ENCODE results near the gene UBE2E2.
A peak's percentile ranks its signal among the peaks of the same experiment; 100 is the strongest.
"Not testable (repeated sequence)": the region's sequence is repeated elsewhere in the genome, so short reads cannot be mapped to it uniquely, and the experiment has no call there.

UBE2E2 gene

DNA sequence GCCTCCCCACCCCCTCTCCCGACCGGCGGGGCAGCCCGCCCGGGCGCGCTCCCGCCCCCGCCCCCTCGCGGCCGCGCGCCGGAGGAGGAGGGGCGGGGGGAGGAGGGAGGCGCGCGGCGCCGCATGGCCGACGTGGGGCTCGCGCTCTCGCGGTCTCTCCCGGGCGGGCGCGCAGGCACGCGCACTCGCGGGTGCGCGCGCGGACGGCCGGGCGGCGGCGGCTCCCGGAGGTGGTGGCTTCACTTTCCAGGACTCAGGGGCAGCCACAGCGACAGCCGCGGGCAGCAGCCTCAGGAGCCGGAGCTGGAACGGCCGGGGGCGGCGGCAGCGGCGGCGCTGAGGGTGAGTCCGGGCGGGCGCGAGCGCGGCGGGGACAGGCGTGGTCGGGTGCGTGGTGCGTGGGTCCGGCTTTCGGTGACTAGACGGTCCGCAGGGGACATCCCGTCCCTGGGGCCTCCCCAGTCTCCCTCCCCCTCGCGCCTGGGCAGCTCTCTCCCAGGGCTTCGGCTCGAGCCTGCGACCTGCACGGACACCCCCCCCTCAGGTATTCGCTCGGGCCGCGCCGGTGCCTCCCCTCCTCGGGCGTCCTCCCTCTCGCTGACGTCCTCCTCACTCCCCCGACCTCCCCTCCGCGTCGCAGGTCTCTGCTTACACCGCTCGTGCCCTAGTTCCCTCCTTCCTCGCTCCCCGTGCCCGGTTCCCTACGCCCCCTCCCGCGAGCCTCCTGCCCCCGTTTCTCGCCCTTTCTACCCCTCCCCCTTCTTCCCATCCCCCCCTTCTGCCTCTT, at the start of gene UBE2E2:
Gene UBE2E2, plus strand, starts transcription at position 407 of the 787 bp plus-strand sequence.
- DNase-seq (ENCODE audit: low read depth), result peak; percentile 72

DNA sequence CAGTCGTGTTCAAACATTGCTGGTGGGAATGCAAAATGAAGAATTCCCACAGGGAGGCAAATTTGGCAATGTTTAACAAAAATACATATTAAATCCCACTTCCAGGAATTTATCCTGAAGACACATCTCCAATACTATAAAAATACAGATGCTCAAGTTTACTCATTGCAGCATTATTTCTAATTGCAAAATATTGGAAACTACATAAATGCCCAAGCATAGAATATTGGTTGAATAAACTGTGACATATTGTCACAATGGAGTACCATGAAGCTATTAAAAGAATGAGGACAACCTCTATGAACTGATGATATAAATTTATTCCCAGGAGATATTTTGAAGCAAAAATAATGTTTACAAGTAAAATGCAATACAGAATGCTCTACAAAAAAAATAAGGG, 49.7 kb upstream of the UBE2E2 start:
- DNase-seq (ENCODE audit: low read depth), result no peak

DNA sequence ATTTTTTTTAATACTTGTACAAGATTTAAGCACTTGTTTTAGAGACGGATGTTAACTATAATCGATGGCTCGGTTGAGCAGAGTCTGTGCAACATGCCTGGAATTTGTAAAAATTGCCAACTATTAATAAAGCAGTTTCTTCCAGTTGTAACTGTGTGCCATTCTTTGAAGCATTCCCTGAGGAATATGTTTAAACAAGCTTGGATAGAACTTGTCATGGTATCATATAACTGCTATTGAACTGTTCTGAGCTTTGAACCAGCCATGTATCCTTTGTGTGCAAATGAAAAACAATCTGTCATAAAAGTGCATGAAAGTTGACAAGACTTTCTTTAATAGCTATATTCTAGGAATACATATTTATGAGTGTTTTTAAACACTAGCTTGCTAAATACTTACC, 45.8 kb upstream of the UBE2E2 start:
- DNase-seq (ENCODE audit: low read depth), result no peak

DNA sequence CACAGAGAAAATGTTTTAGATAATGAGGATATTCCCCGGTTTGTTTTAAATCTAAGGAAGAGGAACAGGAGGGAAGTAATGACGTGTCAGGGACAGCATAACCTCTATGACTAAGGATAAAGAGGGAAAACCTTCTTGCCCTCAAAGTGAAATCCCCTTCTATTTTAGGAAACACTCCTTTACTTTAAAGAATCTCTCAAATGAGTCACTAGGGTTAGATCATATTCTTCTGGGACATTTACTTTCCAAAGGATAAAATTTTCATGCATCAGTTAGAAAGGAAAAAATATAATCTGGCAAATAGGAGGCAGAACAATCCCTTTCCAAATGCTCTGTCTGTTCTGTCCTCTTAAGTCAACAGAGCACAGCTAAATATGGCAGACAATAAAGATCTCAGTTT, 43.2 kb upstream of the UBE2E2 start:
- DNase-seq (ENCODE audit: low read depth), result peak; percentile 81

DNA sequence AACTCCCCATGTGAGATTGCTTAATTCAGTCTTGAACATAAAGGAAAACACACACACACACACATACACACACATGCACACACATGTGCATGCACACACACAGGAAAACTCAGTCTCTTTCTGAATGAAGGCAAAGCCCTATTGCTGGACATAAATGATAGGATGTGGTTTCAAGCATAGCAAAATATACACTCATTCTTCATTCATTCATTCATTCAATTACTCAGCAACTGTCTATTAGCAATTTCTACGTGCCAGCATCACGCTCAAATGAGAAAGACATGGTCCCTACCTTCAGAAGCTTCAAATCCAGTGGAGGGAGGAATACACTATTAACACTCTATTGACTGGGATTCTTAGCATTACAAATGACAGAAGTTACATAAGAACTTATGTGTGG, 41.8 kb upstream of the UBE2E2 start:
- DNase-seq (ENCODE audit: low read depth), result no peak

DNA sequence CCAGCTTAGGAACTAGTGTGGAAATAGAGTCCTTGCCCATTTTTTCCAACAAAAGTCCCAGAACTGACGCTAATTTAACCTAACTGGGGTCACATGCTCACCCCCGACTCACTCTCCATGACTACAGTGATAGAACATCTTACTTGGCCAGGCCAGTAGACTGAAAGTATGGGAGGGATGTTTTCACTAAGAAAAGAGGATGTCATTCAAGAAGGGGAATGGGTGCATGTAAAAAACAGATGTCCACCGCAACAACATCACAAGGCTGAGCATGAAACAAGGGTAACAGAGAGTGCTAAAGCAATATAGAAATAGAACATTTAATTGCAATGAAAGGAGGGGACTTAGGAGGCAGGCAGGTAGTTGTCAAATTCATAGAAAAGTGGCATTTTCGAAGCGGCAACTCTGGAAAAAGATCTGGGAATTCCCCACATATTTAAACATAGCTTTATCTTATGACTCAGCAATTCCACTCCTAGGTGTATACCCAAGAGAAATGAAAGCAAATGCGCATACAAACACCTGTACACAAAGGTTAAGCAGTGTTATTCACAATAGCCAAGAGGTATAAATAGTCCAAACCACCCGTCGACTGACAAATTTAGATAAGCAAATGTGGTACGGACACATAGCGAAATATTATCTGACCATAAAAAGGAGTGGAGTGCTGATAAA, 41.1 kb upstream of the UBE2E2 start:
- DNase-seq (ENCODE audit: low read depth), result no peak

DNA sequence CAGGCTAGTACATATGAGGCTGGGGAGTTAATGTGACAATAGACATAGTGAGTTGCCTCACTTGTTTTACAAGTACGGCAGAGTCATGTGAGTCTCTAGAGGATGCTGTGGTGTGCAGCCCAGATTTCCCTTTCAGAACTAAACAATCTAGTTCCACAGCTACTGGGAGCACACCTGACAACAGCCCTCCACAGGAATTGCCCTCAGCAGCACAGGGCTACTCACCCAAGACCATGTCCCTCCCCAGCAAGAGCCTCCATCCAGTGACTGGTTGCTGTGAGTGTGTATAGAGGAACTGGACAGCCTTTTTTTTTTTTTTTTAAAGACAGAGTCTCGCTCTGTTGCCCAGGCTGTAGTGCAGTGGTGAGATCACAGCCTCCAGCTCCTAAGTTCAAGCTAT, 40.2 kb upstream of the UBE2E2 start:
- no peak for DNase-seq (ENCODE audit: low read depth)

DNA sequence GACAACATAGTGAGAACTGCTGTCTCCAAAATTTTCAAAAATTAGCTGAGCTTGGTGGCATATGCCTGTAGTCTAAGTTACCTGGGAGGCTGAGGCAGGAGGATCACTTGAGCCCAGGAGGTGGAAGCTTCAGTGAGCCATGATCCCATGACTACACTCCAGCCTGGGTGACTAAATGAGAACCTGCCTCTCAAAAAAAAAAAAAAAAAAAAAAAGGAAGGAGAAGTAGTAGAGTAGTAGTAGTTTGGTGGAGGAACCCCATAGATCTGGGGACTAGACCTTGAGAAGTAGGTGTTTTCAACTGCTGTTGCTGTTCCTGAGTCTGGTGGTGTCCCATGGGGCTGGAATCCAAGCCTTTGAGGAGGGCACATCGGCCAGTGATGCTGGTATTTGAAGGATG, 38.4 kb upstream of the UBE2E2 start:
- DNase-seq (ENCODE audit: low read depth), result no peak

DNA sequence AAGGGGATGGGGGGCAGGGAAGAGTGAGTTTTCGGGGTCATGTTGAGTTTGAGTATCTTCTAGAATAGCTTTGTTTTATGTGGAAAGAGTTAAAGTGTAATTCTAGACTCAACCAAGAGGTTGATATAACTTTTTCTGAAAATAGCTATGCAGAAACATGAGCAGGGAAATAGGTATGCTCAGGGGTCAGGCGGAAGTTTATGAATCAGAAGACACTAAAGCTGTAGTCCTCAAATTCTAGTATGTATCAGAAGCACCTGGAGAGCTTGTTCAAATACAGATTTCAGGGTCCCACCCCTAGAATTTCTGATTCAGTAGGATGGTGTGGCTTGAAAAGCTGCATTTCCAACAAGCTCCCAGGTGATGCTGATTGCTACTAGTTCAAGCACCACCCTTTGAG, 37.6 kb upstream of the UBE2E2 start:
- DNase-seq (ENCODE audit: low read depth), result no peak

DNA sequence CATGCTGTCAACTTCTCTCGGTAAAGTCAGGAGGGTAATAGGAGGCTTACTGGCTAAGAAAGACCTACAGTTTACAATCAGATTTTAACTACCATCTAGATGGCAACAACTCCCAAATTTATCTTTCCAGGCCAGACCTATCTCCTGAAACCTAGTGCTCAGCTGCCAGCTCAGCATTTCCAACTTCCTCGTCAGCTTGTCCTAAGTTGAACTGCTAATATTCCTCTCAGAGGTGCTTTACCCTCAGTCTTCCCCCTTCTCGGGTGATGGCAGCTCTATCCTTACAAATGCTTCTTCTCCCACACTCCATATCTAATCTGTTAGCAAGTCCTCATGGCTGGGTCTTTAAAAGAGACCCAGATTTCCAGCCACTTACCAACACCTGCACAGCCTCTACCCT, 36.9 kb upstream of the UBE2E2 start:
- no peak for DNase-seq (ENCODE audit: low read depth)

DNA sequence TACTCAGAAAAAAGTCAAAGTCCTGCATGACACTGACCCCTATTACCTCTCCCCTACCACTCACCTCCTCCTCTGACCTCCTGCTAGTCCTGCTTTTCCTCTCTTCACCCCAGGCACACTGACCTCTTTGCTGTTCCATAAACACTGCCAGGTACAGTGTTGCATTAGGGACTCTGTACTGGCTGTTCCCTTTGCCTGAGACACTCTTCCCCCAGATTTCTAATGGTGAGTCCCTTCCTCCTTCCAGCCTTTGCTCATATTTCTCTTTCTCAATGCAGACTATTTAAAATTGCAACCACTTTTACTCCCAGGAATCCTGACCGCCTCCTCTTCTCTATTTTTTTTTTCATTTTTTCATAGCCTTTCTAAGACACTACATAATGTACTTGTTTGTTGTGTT, 36.3 kb upstream of the UBE2E2 start:
- DNase-seq (ENCODE audit: low read depth), result no peak

DNA sequence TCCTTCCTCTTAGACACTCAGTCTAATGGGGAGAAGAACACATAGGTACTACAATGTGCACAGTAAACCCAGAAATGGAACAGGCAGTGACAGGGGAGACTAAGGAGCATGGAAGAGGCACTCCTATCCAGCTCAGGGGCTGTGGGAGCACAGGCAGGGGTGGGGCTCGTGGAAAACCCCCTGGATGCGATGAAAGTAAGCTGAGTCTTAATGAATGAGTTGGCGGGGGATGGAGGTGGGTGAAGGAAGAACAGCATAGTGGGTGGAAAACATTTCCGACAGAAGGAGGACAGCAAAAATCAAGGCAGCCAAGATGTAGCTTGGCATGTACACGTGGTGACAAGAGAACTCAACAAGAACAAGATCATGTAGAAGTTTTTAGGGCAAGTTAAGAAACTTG, 33.6 kb upstream of the UBE2E2 start:
- DNase-seq (ENCODE audit: low read depth), result no peak

DNA sequence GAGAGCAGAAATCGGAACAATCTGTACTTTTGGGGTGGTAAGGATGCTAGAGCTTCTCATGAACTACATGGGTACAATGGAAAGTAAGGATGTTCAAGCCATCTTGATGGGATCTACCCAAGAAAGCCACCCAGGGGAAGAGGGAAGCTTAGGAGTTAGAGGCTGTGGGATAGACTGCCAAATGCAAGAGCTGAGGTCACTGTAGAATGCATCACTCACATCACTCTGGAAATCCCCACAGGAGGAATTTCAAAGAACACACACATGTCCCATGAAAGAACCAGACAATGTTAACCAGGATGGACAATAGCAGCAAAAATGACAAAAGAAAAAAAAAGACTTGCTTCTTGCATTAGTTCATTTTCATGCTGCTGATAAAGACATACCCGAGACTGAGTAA, 32.8 kb upstream of the UBE2E2 start:
- DNase-seq (ENCODE audit: low read depth), result no peak

DNA sequence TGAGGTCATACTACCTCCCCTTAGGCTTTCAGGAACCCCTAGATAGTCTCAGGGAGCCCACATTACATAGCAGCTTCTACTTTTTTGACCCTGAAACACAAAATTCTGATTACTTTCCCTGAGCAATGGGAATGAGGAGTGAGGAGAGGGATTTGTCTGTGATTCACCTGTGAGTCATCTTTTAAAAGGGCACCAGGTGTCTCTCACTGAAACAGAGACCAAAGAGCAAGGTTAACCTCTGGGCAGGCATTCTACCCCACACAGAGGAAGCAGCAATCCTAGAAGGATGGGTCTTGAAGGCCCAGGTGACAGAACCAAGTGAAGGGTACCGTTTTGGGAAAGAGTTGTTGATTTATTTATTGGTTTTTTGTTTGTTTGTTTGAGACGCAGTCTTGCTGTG, 31.1 kb upstream of the UBE2E2 start:
- no peak for DNase-seq (ENCODE audit: low read depth)

DNA sequence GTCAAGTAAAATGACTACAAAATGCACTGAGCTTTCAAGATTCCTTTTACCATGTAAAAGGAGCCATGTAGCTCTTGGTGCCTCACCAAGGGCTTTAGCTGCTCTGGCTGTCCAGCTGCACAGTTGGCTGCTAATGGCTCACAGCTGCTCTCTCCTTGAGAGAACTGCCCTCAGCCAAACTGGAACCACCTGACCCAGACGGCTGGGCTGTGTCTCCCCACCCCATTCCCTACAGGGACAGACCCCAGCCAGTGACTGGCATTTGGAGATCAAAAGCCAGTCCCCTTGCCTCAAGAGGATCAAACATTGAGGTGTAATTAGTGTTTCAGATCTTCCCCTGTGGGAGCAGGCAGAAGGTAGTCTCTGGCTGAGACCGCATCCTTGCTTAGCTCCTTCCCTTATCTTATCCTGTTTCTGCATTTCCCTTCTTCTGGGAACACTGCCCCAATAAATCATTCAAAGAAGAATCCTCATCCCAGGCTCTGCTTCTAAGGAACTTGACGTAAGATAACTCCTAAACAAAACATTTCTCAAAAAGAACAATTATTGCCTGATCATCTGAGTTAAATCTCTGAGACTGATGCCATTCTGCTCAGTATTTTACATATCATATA, 28.6 kb upstream of the UBE2E2 start:
- DNase-seq (ENCODE audit: low read depth), result no peak

DNA sequence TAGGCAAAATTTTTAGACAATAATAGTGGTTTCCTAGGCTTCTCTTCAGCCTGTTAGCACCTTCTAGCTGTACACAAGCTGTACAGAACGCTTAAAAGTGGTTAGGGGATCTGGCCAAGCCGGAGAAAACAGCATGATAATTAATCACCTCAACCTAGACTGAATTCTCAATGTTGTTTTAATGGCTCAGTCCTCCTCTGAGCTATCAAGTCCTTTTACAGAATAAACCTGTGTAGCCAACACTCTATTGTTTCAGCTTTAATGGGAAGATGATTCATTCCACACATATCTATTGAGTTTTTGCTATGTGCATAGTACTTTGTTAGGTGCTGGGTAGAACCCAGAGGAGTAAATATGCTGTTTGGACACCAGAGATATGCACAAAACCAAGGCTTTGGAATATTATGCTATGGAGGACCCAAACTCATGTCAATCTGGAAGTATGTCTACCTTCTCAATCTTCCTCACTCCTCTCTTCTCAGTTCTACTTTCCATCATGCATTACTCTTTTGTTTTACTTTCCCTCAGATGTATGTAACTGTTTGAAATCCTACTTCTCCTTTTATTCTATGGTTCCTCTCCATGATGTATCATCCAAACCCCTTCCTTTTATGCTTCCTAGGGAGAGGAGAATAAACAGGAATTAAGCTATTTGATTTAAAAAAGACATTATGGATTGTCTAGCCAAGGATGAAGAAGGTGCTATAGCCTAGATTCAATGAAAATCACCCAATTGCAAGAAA, 27.6 kb upstream of the UBE2E2 start:
- no peak for DNase-seq (ENCODE audit: low read depth)

DNA sequence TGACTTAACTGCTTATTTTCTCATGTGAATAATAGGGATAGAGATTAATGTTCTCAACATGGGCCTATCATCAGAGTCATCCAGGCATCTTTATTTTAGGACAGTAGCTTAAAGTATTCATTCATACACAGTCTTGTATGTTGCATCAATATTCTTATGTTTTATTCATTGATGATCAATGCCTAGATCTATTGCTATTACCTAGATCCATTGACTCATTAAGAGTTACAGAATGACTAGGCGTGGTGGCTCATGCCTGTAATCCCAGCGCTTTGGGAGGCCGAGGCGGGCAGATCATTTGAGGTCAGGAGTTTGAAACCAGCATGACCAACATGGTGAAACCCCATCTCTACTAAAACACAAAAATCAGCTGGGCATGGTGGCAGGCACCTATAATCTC, 26.3 kb upstream of the UBE2E2 start:
- not testable (repeated sequence) for DNase-seq (ENCODE audit: low read depth)

DNA sequence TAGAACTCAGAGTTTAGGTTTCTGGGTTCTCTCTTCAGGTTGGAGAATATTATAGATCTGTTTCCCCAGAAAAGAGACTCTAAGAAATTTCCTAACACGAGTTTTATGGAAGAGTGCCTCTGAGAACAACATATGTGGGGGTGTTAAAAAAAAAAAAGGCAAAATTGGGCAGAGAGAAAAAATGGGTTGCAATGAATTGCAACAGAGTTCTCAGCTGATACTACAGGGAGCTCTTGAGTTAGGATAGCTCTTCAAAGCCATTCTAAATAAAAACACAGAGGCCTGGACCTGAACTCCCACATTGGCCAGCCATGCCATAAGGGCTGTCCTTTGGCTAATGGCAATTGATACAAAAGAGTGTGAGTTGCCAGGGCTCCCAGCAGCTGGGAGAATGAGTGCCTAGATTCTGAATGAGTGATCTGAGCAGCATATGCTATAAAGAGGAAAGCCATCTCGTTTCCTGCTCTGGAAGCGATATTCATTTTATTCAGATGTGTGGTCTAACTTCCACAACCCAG, 20.1 kb upstream of the UBE2E2 start:
- no peak for DNase-seq (ENCODE audit: low read depth)

DNA sequence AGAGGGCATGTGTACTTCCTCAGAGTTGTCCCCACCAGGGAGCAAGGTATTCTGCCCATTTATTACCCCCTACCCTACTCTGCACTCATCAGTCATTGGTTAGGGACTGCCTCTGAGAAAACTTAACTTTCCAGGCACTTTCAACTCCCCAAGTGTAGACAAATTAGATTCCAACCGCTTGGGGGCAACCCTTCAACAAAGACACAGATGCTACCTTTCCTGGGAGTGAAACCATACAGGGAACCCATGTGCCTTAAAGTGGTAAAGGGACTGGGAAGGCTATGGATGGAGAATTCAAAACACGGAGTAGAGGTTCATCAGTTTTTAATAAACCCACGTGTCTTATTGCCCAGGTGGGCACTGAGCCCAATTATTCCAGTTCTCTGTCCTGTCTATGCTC, 19.4 kb upstream of the UBE2E2 start:
- peak; percentile 47 for DNase-seq (ENCODE audit: low read depth)

DNA sequence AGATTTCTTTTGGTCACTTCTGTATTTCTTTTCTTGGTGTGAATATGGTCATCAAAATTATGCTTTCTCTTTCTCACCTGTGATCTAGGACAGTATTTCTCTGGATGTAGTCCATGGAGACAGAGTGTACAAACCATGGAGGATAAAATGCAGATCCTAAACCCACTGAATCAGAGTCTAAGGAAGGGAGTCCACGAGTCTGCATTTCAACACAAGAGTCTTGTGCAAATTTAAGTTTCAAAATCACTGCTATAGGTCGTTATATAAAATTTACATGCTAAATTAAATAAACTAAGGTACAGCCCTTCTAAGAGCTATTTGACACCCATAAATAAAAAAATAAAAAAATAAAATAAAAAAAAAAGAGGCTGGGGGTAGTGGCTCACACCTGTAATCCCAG, 17.3 kb upstream of the UBE2E2 start:
- DNase-seq (ENCODE audit: low read depth), result no peak

DNA sequence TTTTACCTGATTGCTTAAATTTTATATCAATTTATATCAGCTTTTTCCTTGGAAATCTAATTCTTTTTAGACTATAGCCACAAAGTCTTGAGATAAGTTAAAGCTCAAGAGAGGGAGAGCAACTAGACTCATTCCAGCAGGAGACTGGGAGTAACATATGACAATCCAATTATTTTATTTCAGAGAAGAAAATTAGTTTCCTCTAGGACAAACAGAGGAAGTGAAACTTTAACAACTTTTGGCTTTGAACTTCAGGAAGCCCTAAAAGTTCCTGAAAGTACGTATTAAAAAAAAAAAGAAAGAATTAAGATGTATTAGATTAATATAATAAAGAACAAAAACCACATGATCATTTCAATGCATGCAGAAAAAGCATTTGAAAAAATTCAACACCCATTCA, 13.9 kb upstream of the UBE2E2 start:
- DNase-seq (ENCODE audit: low read depth), result no peak

DNA sequence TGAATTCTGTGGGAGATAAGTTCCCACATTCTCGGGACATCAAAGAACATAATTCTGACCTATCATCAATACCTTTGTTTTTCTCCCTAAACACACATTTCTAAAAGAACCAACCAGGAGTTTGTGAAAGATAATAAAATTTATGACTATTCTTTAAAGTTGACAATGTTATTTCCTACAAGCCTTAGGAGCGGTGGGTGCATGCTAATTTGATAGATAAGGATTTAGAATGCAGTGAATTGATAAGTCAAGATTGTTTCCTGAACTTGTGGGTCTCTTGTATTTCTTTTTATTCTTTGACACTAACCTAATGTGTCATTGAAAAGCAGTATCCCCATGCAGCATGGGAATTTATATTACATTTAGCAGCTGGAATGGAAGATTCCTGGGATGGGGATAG, 10.3 kb upstream of the UBE2E2 start:
- DNase-seq (ENCODE audit: low read depth), result no peak

DNA sequence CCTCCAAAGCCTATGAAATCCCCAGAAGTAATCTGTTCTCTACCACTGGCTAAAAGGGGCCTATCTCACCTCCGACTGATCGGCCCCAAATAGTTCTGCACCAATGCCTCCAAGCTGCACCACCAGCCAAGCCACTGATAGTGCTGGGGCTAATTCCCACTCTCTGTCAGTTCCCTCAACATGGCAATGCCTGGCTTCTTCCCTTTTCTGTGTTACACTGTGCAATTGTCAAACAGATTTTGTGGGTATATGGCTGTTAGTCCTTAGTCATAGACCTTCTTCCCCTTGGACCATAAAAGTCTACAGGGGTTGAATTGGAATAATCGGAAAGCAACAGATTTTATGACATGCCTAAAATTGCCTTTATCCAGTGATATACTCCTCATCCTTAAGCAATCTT, 9.3 kb upstream of the UBE2E2 start:
- no peak for DNase-seq (ENCODE audit: low read depth)

Data from fibroblast of gingiva (primary cell).